H1 (cell line): ENCODE results near the gene POLR3A. TPM values are rescaled to one million over a fixed set of nuclear protein-coding genes. Genes with fewer than 3 reads are reported as not detected.

ENCODE experiments used
- CHD7 ChIP-seq: fragments of 300-600 bp; sonication (generic); IDR thresholded peaks from 2 replicates; pipeline ENCODE4 v1.7.1; 2012; ENCODE audit warnings: low read length, moderate library complexity, mild to moderate bottlenecking, inconsistent platforms; ENCODE audit not compliant: insufficient replicate concordance
- EZH2 ChIP-seq: fragments of 200-600 bp; sonication (generic); IDR thresholded peaks from 2 replicates; pipeline ENCODE4 v1.7.1; 2012; ENCODE audit warnings: low read depth, mild to moderate bottlenecking, moderate library complexity, low read length, inconsistent platforms; ENCODE audit not compliant: severe bottlenecking
- FOSL1 ChIP-seq: IDR thresholded peaks from 2 replicates; pipeline ENCODE4 v1.6.1; 2011; ENCODE audit warnings: mild to moderate bottlenecking, low read depth, low read length, moderate library complexity; ENCODE audit not compliant: insufficient read depth
- PHF8 ChIP-seq: fragments of 200-600 bp; sonication (generic); conservative IDR thresholded peaks from 2 replicates; pipeline ENCODE4 v1.7.1; 2012; ENCODE audit warnings: low read depth, mild to moderate bottlenecking, inconsistent platforms, low read length, moderate library complexity
- POLR2A ChIP-seq, 2 experiments: IDR thresholded peaks; 1 replicate in 1 of 2; 2 replicates in 1 of 2; pipeline ENCODE4 v1.6.1; 2011; ENCODE audit warnings: low read depth in 2 of 2, low read length in 2 of 2, mild to moderate bottlenecking in 2 of 2; ENCODE audit errors: control extremely low read depth in 1 of 2
- POLR2AphosphoS5 ChIP-seq: IDR thresholded peaks from 2 replicates; pipeline ENCODE4 v1.6.1; 2011; ENCODE audit warnings: low read depth, low read length
- RBBP5 ChIP-seq: IDR thresholded peaks from 2 replicates; pipeline ENCODE4 v1.7.1; 2012; ENCODE audit warnings: low read depth, mild to moderate bottlenecking, inconsistent platforms, low read length, moderate library complexity, borderline replicate concordance
- SUZ12 ChIP-seq: fragments of 200-600 bp; sonication (generic); IDR thresholded peaks from 2 replicates; pipeline ENCODE4 v1.6.1; 2012; ENCODE audit warnings: mild to moderate bottlenecking, inconsistent platforms, low read length, moderate library complexity, mixed read lengths
- TEAD4 ChIP-seq: IDR thresholded peaks from 2 replicates; pipeline ENCODE4 v1.6.1; 2012; ENCODE audit warnings: low read depth, low read length, inconsistent platforms, mixed read lengths
- ZNF274 ChIP-seq: IDR thresholded peaks from 2 replicates; pipeline ENCODE4 v1.7.0; 2012; ENCODE audit warnings: low read length, borderline replicate concordance; ENCODE audit errors: extremely low read depth
- polyA plus RNA-seq, 7 experiments: library from polyadenylated mRNA; depleted of rRNA in 3 of 7; stranded (reverse) in 5 of 7; unstranded in 2 of 7; fragments of >200 nt in 5 of 7; fragments of 200-250 nt in 2 of 7; gene quantifications; 1 replicate in 5 of 7; 2 replicates in 1 of 7; 4 replicates in 1 of 7; pipeline versions ENCODE4 v1.2.1 to v1.2.3, GENCODE V29; 2011 to 2013; ENCODE audit warnings: missing spikeins in 2 of 7, mixed read lengths in 2 of 7
- total RNA-seq: library from RNA; stranded (reverse); fragmentation: NEBNext Ultra II Directional; extraction: Animal tissue kit (Norgen Biotek cat#: 25700); gene quantifications from 2 replicates; pipeline ENCODE4 v1.2.1, GENCODE V29; 2021

The POLR3A gene
- total and polyA plus RNA-seq, 2 of the 8 experiments (the other 6 are each of a cell fraction or from before 2014, with no cell fraction given) = 11.3 to 38.6 TPM

GRCh38 chr10:77932016-77932715, 97.1 kb downstream of the POLR3A start (continued):
- TF ChIP-seq CHD7 = no peak
- TF ChIP-seq TEAD4 = no peak
- TF ChIP-seq POLR2AphosphoS5 = no peak
- no peak for TF ChIP-seq FOSL1
- TF ChIP-seq EZH2 = no peak
- TF ChIP-seq RBBP5 = no peak
- no peak for TF ChIP-seq POLR2A (IDR thresholded peaks at IDR 0.05; ENCODE audit: control extremely low read depth in 1 of 2, low read depth in 2 of 2, low read length in 2 of 2)
- no peak for TF ChIP-seq PHF8
- TF ChIP-seq ZNF274 = no peak
- TF ChIP-seq SUZ12 = no peak
